DMS153 treated with DMSO at 0.1 percent for 48 hours (cell line): ENCODE results near the gene SPCS1.
"Not testable (repeated sequence)": the region's sequence is repeated elsewhere in the genome, so short reads cannot be mapped to it uniquely, and the experiment has no call there.

Experiments used
- DNase-seq: peaks from one replicate; lab custom pipeline; 2025; ENCODE audit not compliant: unreplicated experiment; lab: John Stamatoyannopoulos, UW

The SPCS1 gene

GRCh38 chr3:52728753-52729152, 22.8 kb downstream of the SPCS1 start:
- DNase-seq = not testable (repeated sequence)

GRCh38 chr3:52730681-52731080, 24.8 kb downstream of the SPCS1 start:
- no peak for DNase-seq

GRCh38 chr3:52731590-52731989, 25.7 kb downstream of the SPCS1 start:
- DNase-seq = no peak

DNA sequence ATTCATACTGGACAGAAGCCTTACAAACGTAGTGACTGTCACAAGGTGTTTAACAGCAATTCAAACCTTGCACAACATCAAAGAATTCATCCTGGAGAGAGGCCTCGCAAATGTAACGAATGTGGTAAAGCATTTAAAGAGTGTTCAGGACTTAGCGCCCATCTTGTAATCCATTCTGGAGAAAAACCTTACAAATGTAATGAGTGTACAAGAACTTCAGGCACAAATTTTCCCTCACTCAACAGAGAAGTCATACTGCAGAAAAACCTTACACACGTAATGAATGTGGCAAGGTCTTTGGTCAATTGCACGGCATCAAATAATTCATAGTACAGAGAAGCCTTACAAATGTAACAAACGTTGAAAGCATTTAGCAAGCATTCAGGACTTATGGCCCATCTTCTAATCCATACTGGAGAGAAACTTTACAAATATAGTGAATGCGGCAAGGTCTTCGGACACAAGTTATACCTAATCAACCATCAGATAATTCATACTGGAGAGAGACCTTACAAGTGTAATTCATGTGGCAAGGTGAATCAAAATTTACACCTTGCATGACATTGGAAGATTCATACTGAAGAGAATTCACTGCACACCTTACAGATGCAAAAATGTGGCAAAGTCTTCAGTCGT, 27.5 kb downstream of the SPCS1 start:
- no peak for DNase-seq

DNA sequence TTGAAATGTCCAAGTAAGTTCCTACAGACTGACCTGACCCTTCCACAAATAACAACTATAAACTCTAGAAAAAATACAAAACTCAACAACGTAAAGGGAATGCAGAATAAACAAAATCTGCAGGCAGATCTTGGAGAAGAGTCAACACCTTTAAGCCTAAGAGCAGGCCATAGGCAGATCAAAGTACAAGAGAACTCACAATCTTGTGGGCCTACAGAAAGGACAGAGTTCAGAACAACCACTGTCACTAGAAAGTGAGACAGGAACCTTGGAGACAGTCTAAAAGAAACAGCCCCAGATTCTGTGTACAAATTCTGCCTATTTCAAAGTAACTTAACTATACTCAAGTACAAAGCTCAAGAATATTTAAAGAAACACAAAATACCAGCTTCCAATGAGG, 33.8 kb downstream of the SPCS1 start:
- no peak for DNase-seq

- peak; percentile 0 for DNase-seq
Measured at GRCh38 chr3:52742418-52743041, 36.6 kb downstream of the SPCS1 start.

DNA sequence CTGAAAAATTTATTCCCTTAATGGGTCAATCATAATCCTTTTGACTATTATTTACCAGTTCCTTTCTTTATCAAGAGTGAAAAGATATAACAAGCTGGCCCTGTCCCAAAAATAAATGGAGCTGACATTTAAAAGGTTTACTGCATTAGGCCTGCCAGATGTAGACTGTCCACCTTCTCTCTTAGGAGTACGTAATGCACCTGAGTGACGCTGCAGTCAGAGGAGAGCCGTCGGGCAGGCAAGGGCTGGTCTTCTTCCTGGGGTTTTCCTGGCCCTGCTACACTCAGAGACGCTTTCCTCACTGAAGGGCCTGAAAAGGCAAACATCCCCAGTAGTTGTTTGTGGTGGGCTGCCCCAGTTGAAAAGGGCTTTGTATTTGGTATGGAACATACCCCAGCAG, 37.2 kb downstream of the SPCS1 start:
- no peak for DNase-seq

GRCh38 chr3:52743721-52744120, 37.8 kb downstream of the SPCS1 start:
- DNase-seq = no peak

- DNase-seq = no peak
Measured at GRCh38 chr3:52752045-52752660, 46.2 kb downstream of the SPCS1 start.

GRCh38 chr3:52754373-52754772, 48.5 kb downstream of the SPCS1 start:
- no peak for DNase-seq

- DNase-seq = no peak
Measured at GRCh38 chr3:52756141-52756540, 50.2 kb downstream of the SPCS1 start.
